Activated naive CD4-positive, alpha-beta T cell treated with anti-CD3 and anti-CD28 coated beads, Interleukin-2, amount 10 ng/mL, durations not matched to agents 7 days and 5 days (primary cell): ENCODE data around the gene COX7A1.

Experiments used
- CTCF ChIA-PET: fragments of 350-600 bp; sonication (Branson Sonifier 250); formaldehyde crosslinking; loops from one replicate; lab custom pipeline; 2021; ENCODE audit warnings: antibody characterized with exemption; lab: Charles Lee
- DNase-seq: peaks from one replicate; pipeline ENCODE4 v3.0.0-alpha.2; 2020
- H3K27ac Mint-ChIP-seq: one replicate; pipeline ENCODE4 v1.8.0; 2021; ENCODE audit warnings: mild to moderate bottlenecking, moderate library complexity, mixed read lengths
- H3K27me3 Mint-ChIP-seq: one replicate; pipeline ENCODE4 v1.8.0; 2021; ENCODE audit warnings: mild to moderate bottlenecking, mixed read lengths
- H3K36me3 Mint-ChIP-seq: one replicate; pipeline ENCODE4 v1.8.0; 2021; ENCODE audit warnings: mixed read lengths
- H3K4me1 Mint-ChIP-seq: one replicate; pipeline ENCODE4 v1.8.0; 2021; ENCODE audit warnings: mixed read lengths
- H3K4me3 Mint-ChIP-seq: one replicate; pipeline ENCODE4 v1.8.0; 2021; ENCODE audit warnings: mild to moderate bottlenecking, moderate library complexity, mixed read lengths
- H3K9me3 Mint-ChIP-seq: one replicate; pipeline ENCODE4 v1.8.0; 2021; ENCODE audit warnings: mixed read lengths

COX7A1 gene

DNA sequence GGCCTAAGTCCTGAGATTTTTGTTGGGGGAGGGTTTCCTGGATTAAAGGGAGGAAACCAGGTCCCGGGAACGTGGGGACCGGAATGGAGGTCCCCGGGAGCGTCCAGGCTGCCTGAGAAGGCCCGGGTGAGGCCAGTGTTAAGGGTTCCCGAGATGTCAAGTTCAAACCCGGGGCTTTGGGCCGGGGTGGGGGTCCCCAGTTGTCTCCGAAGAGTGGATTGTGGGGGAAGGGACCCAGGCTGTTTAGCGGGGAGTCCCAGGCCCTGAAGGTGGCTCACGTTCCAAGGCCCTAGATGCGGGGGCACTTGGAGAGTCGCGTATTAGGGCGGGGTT lies 262 bp downstream of the COX7A1 start:
- no peaks in the 10 kb centered on the region for H3K9me3 Mint-ChIP-seq
- H3K36me3 Mint-ChIP-seq: peaks cover 28% of the 10 kb centered on the region
- no peak overlapping the region for H3K4me3 Mint-ChIP-seq
- peaks cover 14% of the 10 kb centered on the region for H3K4me1 Mint-ChIP-seq
- CTCF ChIA-PET: no interaction called here
- no peak for DNase-seq
- no peak overlapping the region for H3K27ac Mint-ChIP-seq
- H3K27me3 Mint-ChIP-seq: no peaks in the 10 kb centered on the region

DNA sequence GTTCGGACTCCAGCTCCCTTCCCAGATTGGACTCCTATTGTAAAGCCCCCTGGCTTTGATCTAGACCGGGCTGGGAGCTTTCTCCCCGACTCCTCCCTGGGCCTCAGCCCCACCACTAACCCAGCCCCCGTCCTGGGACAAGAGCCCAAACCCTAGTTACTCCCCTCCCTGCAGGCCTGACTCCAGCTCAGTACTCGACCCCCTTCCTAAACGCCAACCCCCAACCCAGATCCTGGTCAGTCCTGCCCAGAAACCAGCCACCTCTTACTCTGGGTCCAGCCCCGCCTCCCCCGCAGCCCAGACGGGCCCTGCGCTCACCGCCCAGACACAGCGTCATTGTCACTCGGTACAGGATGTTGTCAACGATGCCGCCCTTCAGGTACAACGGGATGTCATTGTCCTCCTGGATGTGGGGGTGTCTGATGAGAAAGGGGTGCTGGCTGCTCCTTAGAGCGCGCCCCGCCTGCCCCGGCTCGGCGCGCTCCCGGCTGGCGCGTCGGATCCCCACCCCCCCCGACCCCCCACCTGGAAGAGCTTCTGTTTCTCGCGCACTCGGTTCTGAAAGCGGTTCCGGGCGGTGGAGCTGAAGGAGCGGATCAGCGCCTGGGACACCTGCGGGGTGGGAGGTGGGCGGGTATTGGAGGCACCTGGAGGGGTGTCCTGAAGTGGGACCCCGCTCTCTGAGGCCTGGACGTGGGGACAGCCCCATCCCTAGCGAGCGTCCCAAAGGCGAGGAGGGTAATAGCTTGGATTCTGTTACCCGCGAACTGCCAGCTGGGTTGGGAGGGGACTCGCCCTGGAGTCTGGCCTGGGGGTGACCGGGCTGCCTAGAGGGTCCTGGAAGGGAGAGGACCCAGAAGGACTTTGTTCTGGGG lies 866 bp downstream of the COX7A1 start:
- Mint-ChIP-seq H3K4me3 (no peak overlapping the region), H3K36me3 (peaks cover 33% of the 10 kb centered on the region), H3K27me3 (no peaks in the 10 kb centered on the region), H3K4me1 (peaks cover 14% of the 10 kb centered on the region), H3K9me3 (no peaks in the 10 kb centered on the region), H3K27ac (no peak overlapping the region)
- DNase-seq: no peak
- CTCF ChIA-PET: no interaction called here

DNA sequence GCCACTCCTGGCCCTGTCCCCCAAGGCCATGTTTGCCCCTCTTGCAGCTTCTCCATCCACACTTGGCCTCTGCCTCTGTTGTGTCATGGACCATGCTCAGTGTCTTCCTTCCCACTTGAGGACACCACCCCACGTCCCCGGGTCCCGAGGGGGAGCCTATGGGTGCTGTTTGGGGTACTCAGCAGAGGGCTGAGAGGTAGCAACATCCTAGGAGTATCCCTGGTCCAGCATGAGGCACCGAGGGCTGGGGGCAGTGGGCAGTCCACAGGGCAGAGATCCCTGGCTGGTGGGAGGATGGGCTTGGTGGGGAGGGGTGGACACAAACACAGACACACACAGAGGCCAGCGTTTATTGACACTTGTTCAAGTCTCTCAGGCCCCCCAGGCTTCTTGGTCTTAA lies 1.7 kb downstream of the COX7A1 start:
- Mint-ChIP-seq H3K9me3 (no peaks in the 10 kb centered on the region), H3K4me3 (no peak overlapping the region), H3K27me3 (no peaks in the 10 kb centered on the region), H3K4me1 (peaks cover 14% of the 10 kb centered on the region), H3K36me3 (peaks cover 41% of the 10 kb centered on the region), H3K27ac (no peak overlapping the region)
- DNase-seq: no peak
- CTCF ChIA-PET: no interaction called here

DNA sequence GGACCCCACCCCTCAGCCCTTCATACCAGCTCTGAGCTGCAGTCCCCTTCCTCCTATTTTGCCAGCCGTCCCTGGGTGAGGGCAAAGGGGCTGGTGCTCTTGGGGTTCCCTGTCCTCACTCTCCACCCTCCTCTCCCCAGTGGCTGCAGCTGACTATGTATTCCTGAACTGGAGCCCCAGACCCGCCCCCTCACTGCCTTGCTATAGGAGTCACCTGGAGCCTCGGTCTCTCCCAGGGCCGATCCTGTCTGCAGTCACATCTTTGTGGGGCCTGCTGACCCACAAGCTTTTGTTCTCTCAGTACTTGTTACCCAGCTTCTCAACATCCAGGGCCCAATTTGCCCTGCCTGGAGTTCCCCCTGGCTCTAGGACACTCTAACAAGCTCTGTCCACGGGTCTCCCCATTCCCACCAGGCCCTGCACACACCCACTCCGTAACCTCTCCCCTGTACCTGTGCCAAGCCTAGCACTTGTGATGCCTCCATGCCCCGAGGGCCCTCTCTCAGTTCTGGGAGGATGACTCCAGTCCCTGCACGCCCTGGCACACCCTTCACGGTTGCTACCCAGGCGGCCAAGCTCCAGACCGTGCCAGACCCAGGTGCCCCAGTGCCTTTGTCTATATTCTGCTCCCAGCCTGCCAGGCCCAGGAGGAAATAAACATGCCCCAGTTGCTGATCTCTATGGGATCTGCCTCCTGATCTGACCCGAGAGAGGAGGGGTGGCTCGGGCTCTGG lies 2.4 kb downstream of the COX7A1 start:
- no peak overlapping the region for H3K4me3 Mint-ChIP-seq
- peak overlapping the region; percentile 26 for H3K27ac Mint-ChIP-seq
- H3K27me3 Mint-ChIP-seq: no peaks in the 10 kb centered on the region
- CTCF ChIA-PET: no interaction called here
- H3K36me3 Mint-ChIP-seq: peaks cover 43% of the 10 kb centered on the region
- peaks cover 14% of the 10 kb centered on the region for H3K4me1 Mint-ChIP-seq
- H3K9me3 Mint-ChIP-seq: no peaks in the 10 kb centered on the region
- no peak for DNase-seq

DNA sequence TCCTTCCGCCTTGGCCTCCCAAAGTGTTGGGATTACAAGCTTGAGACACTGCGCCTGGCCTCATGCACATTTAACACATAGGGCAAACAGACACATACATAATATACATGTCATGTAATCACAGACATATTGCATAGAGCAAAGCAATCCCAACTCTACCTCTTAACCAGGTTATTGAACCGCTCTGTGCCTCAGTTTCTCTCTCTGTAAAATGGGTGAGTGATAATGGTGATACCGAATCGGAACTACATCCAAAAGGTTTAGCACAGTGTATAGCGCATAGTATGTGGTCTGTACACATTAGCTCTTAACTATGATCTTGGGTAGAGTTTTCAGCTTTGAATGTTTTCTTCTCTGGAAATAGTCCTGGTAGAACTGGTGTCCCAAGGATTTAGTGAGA lies 7.6 kb downstream of the COX7A1 start:
- no peaks in the 10 kb centered on the region for H3K27me3 Mint-ChIP-seq
- H3K4me3 Mint-ChIP-seq: no peak overlapping the region
- no peak overlapping the region for H3K27ac Mint-ChIP-seq
- CTCF ChIA-PET: interaction anchor here (1.0 to 1.4 kb wide), 2 partner anchors 17 to 25 kb away, joined by 3 to 4 read pairs; no protein-coding TSS in a partner anchor
- DNase-seq: no peak
- H3K4me1 Mint-ChIP-seq: peaks cover 31% of the 10 kb centered on the region
- H3K9me3 Mint-ChIP-seq: peaks cover 3% of the 10 kb centered on the region
- peaks cover 51% of the 10 kb centered on the region for H3K36me3 Mint-ChIP-seq

DNA sequence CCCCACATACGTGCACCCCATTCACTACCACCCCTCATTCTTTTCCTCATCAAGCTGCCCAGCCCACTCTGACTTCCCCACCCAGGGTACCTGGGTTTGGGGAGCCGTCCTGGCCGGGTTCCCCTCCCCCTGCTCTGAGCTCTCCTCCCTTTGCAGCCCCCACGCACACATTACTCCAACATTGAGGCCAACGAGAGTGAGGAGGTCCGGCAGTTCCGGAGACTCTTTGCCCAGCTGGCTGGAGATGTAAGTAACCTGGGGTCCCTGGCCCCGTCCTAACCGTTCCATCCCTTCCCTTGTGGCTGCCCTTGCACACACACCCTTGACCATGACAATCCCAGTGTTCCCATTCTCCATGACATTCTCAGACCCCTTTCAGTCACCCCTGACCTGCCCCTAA lies 9.8 kb downstream of the COX7A1 start:
- H3K4me1 Mint-ChIP-seq: peaks cover 30% of the 10 kb centered on the region
- peak overlapping the region; percentile 27 for H3K4me3 Mint-ChIP-seq
- H3K27ac Mint-ChIP-seq: no peak overlapping the region
- H3K36me3 Mint-ChIP-seq: peaks cover 40% of the 10 kb centered on the region
- H3K9me3 Mint-ChIP-seq: peaks cover 3% of the 10 kb centered on the region
- CTCF ChIA-PET: no interaction called here
- no peak for DNase-seq
- no peaks in the 10 kb centered on the region for H3K27me3 Mint-ChIP-seq

DNA sequence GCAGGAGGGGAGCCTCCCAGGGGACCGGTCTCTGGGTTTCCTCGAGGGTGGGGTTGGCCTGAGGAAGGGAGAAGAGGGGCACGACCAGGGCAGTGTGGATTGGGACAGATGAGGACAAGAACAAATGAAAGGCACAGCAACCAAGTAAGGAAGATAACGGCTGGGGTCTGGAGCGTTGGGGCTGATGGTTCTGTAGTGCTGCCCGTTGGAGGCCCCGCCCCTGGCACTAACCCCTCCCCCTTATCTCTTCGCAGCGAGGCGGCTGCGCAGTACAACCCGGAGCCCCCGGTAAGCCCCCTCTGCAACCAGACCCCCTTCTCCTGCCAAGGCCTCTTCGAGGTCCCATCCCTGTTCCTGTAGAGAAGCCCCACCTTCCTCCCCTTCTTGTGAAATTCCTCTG lies 10.2 kb downstream of the COX7A1 start:
- no peak overlapping the region for H3K27ac Mint-ChIP-seq
- no peak overlapping the region for H3K4me3 Mint-ChIP-seq
- H3K27me3 Mint-ChIP-seq: no peaks in the 10 kb centered on the region
- peaks cover 29% of the 10 kb centered on the region for H3K4me1 Mint-ChIP-seq
- DNase-seq: no peak
- CTCF ChIA-PET: no interaction called here
- peaks cover 38% of the 10 kb centered on the region for H3K36me3 Mint-ChIP-seq
- H3K9me3 Mint-ChIP-seq: peaks cover 3% of the 10 kb centered on the region

DNA sequence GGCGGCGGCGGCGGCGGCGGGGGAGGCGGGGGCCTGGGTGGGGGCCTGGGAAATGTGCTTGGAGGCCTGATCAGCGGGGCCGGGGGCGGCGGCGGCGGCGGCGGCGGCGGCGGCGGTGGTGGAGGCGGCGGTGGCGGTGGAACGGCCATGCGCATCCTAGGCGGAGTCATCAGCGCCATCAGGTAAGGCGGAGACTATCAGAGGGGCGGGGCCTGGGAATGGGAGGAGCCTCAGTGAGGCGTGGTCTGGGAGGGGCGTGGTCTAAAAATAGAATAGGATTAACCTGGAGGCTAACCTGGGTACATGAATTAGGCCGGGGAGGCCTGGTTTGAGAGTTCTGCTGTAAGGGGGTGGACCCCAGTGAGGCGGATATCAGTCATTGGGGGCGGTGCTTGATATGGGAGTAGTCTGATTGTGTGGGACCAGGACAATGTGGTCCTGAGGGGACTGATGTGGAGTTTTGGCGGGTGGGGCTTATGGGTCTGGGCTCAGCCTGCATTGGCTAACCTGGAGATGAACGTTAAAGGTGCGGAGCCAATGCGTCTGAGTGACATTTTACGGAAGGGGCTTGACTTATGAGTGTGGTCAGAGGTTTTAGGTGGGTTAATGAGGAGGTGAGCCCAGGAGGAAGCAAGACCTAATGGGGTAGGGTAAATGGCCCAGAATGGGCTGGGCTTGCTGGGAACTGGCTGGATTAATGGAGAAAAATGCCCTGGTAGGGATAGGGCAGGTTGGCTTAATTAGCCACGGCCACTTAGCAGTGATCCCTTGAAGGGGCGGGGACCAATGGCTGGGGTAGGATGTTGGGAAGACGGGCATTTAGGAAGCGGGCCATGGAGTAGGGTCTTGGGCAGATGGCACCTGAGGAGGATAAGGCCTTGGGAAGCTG lies 11.0 kb downstream of the COX7A1 start:
- DNase-seq: peak; percentile 92
- peak overlapping the region; percentile 96 for H3K27ac Mint-ChIP-seq
- peaks cover 32% of the 10 kb centered on the region for H3K36me3 Mint-ChIP-seq
- no peaks in the 10 kb centered on the region for H3K27me3 Mint-ChIP-seq
- CTCF ChIA-PET: no interaction called here
- H3K4me1 Mint-ChIP-seq: peaks cover 36% of the 10 kb centered on the region
- peaks cover 3% of the 10 kb centered on the region for H3K9me3 Mint-ChIP-seq
- H3K4me3 Mint-ChIP-seq: peak overlapping the region; percentile 96

DNA sequence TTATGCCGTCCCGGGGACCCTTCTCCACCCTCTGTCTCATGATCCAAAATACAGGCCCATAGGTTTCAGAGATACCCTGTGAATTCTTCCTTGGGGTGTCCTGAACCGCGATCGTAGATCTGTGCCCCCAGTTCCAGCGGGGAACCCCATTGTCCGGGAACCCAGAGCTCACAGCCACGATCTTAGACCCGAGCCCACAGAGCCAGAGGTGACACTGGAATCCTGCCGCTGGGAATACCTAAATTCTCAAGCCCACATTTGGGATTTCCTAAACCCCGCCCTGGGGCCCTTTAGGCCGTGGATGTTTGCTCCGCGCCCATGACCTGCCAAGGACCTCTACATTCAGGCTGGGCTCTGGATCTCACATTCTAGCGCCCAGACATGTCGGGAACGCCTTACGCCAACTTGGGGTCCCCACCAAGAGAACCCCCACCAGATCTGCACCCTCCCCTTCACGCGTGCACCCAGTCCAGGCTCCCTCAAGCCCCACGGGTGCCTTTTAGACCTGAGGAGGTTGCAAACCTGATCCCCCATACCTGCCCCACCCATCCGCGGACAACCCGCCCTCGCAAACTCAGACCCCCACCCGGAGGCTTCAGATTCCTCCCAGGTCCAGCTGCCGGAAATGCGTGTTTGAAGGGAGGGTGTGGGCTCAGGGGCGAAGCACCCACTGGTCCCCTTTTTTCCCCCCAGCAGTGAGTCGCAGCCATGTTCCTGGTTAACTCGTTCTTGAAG lies 11.8 kb downstream of the COX7A1 start:
- Mint-ChIP-seq H3K4me1 (peaks cover 41% of the 10 kb centered on the region), H3K4me3 (peak overlapping the region; percentile 96), H3K36me3 (peaks cover 23% of the 10 kb centered on the region), H3K9me3 (peaks cover 3% of the 10 kb centered on the region), H3K27me3 (peaks cover under 1% of the 10 kb centered on the region), H3K27ac (peak overlapping the region; percentile 96)
- DNase-seq: peak; percentile 72
- CTCF ChIA-PET: interaction anchor here (5.5 kb wide), 1 partner anchor 12 kb away, joined by 28 read pairs; no protein-coding TSS in a partner anchor

DNA sequence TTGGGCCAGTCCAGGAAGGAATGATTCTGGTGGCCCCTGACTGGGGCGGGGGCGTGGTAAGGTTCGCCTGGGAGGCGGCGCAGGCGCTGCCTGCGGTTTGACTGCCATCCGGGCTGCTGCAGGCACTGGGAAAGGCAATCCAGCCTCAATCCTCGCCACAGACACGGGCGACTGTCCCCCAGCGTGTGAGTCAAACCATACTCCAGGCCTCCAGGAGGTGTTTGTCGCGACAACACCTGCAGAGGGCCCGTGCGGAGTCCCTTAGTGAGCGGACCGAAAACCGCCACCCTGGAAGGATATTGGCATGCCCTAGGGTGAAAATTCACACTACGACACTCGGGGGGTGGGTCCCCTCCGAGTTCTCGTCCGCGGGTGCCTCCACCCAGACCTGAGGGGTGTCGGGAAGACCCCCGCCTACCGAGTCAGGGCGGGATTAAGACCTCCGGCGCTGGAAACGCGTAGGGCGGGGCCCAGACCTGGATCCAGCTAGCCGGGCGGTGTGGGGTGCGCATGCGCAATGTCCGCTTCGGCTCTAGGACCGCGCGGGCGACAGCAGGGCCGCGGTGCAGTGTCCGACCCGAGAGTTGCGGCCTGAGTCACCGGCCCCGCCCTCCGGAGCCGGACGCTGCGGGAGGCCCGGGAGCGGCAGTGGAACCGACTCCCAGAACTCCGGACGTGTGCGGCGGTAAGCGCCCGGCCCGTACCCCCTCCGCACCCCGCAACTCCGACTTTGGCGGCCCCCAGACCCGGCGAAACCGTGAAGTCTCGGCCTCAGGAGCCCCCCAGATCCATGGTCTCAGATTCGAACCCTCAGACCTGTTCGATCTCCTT lies 12.6 kb downstream of the COX7A1 start, which contains the start of gene CAPNS1:
CAPNS1 (plus strand) TSS at position 594 of the 831 bp plus-strand sequence. CDS start 946 bp downstream, outside the sequence.
- Mint-ChIP-seq H3K4me1 (peaks cover 44% of the 10 kb centered on the region), H3K36me3 (peaks cover 23% of the 10 kb centered on the region), H3K4me3 (peak within 1 kb of the TSS; percentile 96), H3K9me3 (peaks cover 3% of the 10 kb centered on the region), H3K27ac (peak within 1 kb of the TSS; percentile 96), H3K27me3 (peaks cover 8% of the 10 kb centered on the region)
- CTCF ChIA-PET: interaction anchor here (5.5 kb wide), 1 partner anchor 11 kb away, joined by 28 read pairs; no protein-coding TSS in a partner anchor
- peak; percentile 94 for DNase-seq

DNA sequence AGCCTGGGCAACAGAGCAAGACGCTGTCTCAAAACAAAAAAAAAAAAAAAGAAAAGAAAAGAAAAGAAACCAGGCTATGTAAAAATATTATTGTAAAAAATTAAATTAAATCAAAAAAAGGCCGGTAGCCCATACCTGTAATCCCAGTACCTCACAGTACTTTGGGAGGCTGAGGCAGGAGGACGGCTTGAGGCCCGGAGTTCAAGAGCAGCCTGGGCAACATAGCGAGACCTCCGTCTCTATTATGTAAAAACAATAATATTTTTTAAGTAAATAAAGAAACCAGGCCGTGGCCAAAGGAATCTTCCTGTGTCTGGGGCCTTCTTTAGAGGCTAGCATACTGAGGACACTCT lies 13.2 kb downstream of the COX7A1 start:
- H3K27ac Mint-ChIP-seq: peak overlapping the region; percentile 96
- H3K36me3 Mint-ChIP-seq: peaks cover 23% of the 10 kb centered on the region

DNA sequence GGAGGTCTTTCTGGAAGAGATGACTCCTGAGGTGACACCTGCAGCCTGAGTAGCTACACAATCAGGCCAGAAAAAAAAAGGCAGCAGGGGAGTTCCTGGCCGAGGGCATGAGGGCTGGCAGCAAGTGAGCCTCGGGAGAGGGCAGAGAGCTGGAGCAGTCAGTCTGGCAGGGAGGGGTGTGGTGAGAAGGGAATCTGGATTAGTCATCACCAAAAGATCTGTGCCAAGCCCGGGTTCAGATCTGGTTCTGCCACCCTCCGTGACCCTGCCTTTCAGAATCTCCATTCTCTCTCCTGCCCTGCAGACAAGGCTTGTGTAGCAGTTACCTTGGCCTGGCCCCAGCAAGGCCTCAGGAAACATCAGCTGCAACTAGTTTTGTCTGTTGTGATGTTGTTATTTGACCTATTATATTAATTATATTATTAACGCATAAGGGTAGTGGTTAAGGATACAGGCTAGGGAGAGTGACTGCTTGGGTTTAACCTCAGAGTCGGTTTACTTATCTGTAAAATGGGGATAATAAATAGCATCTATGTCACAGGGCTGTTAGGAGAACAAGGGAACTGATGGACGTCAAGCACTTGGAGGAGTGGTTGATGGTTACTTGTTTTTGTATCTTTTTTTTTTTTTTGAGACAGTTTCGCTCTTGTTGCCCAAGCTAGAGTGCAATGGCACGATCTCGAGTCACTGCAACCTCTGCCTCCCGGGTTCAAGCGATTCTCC lies 15.1 kb downstream of the COX7A1 start:
- H3K4me3 Mint-ChIP-seq: no peak overlapping the region
- CTCF ChIA-PET: interaction anchor here (0.6 to 5.5 kb wide), 2 partner anchors 8 to 341 kb away, joined by 3 to 28 read pairs; no protein-coding TSS in a partner anchor
- peaks cover 50% of the 10 kb centered on the region for H3K4me1 Mint-ChIP-seq
- no peak for DNase-seq
- H3K36me3 Mint-ChIP-seq: peaks cover 13% of the 10 kb centered on the region
- peaks cover 10% of the 10 kb centered on the region for H3K27me3 Mint-ChIP-seq
- H3K9me3 Mint-ChIP-seq: peaks cover 3% of the 10 kb centered on the region
- H3K27ac Mint-ChIP-seq: peak overlapping the region; percentile 60

More for the DNA sequence above, 13.2 kb downstream of the COX7A1 start:
- CTCF ChIA-PET: interaction anchor here (5.5 kb wide), 1 partner anchor 10 kb away, joined by 28 read pairs; no protein-coding TSS in a partner anchor
- Mint-ChIP-seq H3K27me3 (peaks cover 10% of the 10 kb centered on the region), H3K4me3 (peak overlapping the region; percentile 96), H3K4me1 (peaks cover 44% of the 10 kb centered on the region), H3K9me3 (peaks cover 3% of the 10 kb centered on the region)
- DNase-seq: no peak
